HG03139 (cell line): ENCODE measurements around the gene HMGN1.
"Not testable (repeated sequence)": the region's sequence is repeated elsewhere in the genome, so short reads cannot be mapped to it uniquely, and the experiment has no call there.

Experiments
- ATAC-seq: cut with Tn5 transposase; IDR thresholded peaks from one replicate; pipeline ENCODE4 v1.9.1; 2021; ENCODE audit not compliant: unreplicated experiment

Gene HMGN1

GRCh38 chr21:39348355-39349210 lies at the start of gene HMGN1:
HMGN1 (minus strand) TSS chr21:39349088; CDS start chr21:39348917, 171 bp downstream.
- peak; percentile 53 for ATAC-seq

GRCh38 chr21:39397646-39398385 lies 48.9 kb upstream of the HMGN1 start:
- ATAC-seq: no peak

GRCh38 chr21:39392981-39393380 lies 44.1 kb upstream of the HMGN1 start:
- no peak for ATAC-seq

GRCh38 chr21:39390212-39390765 lies 41.4 kb upstream of the HMGN1 start:
- no peak for ATAC-seq

GRCh38 chr21:39388811-39389155 lies 39.9 kb upstream of the HMGN1 start:
- peak; percentile 6 for ATAC-seq

- peak; percentile 82 for ATAC-seq
Observed at GRCh38 chr21:39388038-39388810, 39.3 kb upstream of the HMGN1 start.

GRCh38 chr21:39387461-39388037 lies 38.7 kb upstream of the HMGN1 start:
- no peak for ATAC-seq

- ATAC-seq: no peak
Observed at GRCh38 chr21:39386899-39387298, 38.0 kb upstream of the HMGN1 start.

- ATAC-seq: no peak
Observed at GRCh38 chr21:39386194-39386593, 37.3 kb upstream of the HMGN1 start.

- no peak for ATAC-seq
Observed at GRCh38 chr21:39385299-39386145, 36.6 kb upstream of the HMGN1 start.

GRCh38 chr21:39384674-39385298 lies 35.9 kb upstream of the HMGN1 start:
- ATAC-seq: no peak

GRCh38 chr21:39382096-39382495 lies 33.2 kb upstream of the HMGN1 start:
- not testable (repeated sequence) for ATAC-seq

- peak; percentile 3 for ATAC-seq
Observed at GRCh38 chr21:39381009-39381408, 32.1 kb upstream of the HMGN1 start.

GRCh38 chr21:39379986-39380891 lies 31.4 kb upstream of the HMGN1 start:
- ATAC-seq: peak; percentile 94

- no peak for ATAC-seq
Observed at GRCh38 chr21:39377444-39378050, 28.7 kb upstream of the HMGN1 start.

- no peak for ATAC-seq
Observed at GRCh38 chr21:39375446-39375845, 26.6 kb upstream of the HMGN1 start.

- ATAC-seq: no peak
Observed at GRCh38 chr21:39374046-39374445, 25.2 kb upstream of the HMGN1 start.

GRCh38 chr21:39373634-39374033 lies 24.7 kb upstream of the HMGN1 start:
- no peak for ATAC-seq
